T1000 (cell line): ENCODE data around the gene CD300H.

Experiments used
- DNase-seq: peaks from one replicate; lab custom pipeline; 2025; ENCODE audit warnings: mixed read lengths; lab: John Stamatoyannopoulos, UW

The CD300H gene

GRCh38 chr17:74549343-74549742 lies 18.0 kb downstream of the CD300H start:
- DNase-seq, result no peak

- DNase-seq, result no peak
These were observed 19.6 kb downstream of the CD300H start for GRCh38 chr17:74547736-74548135.

- no peak for DNase-seq
These were observed 20.0 kb downstream of the CD300H start for GRCh38 chr17:74547264-74547663.

- DNase-seq, result no peak
These were observed 20.7 kb downstream of the CD300H start for GRCh38 chr17:74546586-74546985.

GRCh38 chr17:74545843-74546230 lies 21.5 kb downstream of the CD300H start, which contains the start of gene CD300C:
CD300C (minus strand) TSS chr17:74546115; CDS start chr17:74545782, 333 bp downstream.
- no peak for DNase-seq

GRCh38 chr17:74544991-74545842 lies 22.1 kb downstream of the CD300H start:
- DNase-seq, result no peak

GRCh38 chr17:74543891-74544760 lies 23.2 kb downstream of the CD300H start:
- DNase-seq, result no peak

GRCh38 chr17:74543406-74543805 lies 23.9 kb downstream of the CD300H start:
- no peak for DNase-seq

GRCh38 chr17:74542727-74543383 lies 24.5 kb downstream of the CD300H start:
- DNase-seq, result no peak

- DNase-seq, result no peak
These were observed 25.1 kb downstream of the CD300H start for GRCh38 chr17:74542166-74542565.

- DNase-seq, result no peak
These were observed 25.9 kb downstream of the CD300H start for GRCh38 chr17:74541176-74542111.

GRCh38 chr17:74539281-74539820 lies 28.0 kb downstream of the CD300H start:
- no peak for DNase-seq

GRCh38 chr17:74536890-74537289 lies 30.4 kb downstream of the CD300H start:
- DNase-seq, result no peak

- DNase-seq, result no peak
These were observed 35.2 kb downstream of the CD300H start for GRCh38 chr17:74532115-74532514.

- DNase-seq, result no peak
These were observed 36.0 kb downstream of the CD300H start, which contains the start of gene CD300LB for GRCh38 chr17:74531231-74531761. CD300LB (minus strand) TSS chr17:74531475; CDS start chr17:74531350, 125 bp downstream.

- DNase-seq, result no peak
These were observed 36.5 kb downstream of the CD300H start for GRCh38 chr17:74530831-74531150.

- no peak for DNase-seq
These were observed 38.1 kb downstream of the CD300H start for GRCh38 chr17:74529243-74529642.

GRCh38 chr17:74528491-74529199 lies 38.7 kb downstream of the CD300H start:
- no peak for DNase-seq

GRCh38 chr17:74527756-74528155 lies 39.6 kb downstream of the CD300H start:
- no peak for DNase-seq

- no peak for DNase-seq
These were observed 40.2 kb downstream of the CD300H start for GRCh38 chr17:74527081-74527480.
